T47D (cell line): Measurements from ENCODE around the gene AMBP.

Experiments
- DNase-seq, 2 experiments: peaks; one replicate each; pipeline versions ENCODE4 v3.0.0 to v3.0.0-alpha.2; 2011 to 2012; ENCODE audit warnings: low read depth in 1 of 2, low spot score in 1 of 2
- JUND ChIP-seq: IDR thresholded peaks from 2 replicates; pipeline ENCODE4 v1.6.1; 2012; ENCODE audit warnings: low read depth
- in situ Hi-C: cut with HindIII; loops from 2 replicates; pipeline ENCODE4 v1.10.0; 2016; ENCODE audit warnings: low sequenced_read_pairs, low pct_unique_long_range_greater_than_20kb

Gene AMBP

GRCh38 chr9:114030364-114030763, 47.7 kb downstream of the AMBP start:
- in situ Hi-C loops = no loop called here
- TF ChIP-seq JUND = no peak
- no peak for DNase-seq

GRCh38 chr9:114029311-114030170, 48.6 kb downstream of the AMBP start:
- no peak for TF ChIP-seq JUND
- DNase-seq = no peak
- in situ Hi-C loops = no loop called here

GRCh38 chr9:114028646-114029045, 49.5 kb downstream of the AMBP start:
- no peak for DNase-seq
- TF ChIP-seq JUND = no peak
- in situ Hi-C loops = no loop called here

GRCh38 chr9:114027863-114028465, 50.1 kb downstream of the AMBP start:
- in situ Hi-C loops = no loop called here
- DNase-seq = no peak
- no peak for TF ChIP-seq JUND

GRCh38 chr9:114027159-114027862, 50.8 kb downstream of the AMBP start:
- no peak for DNase-seq
- in situ Hi-C loops = no loop called here
- no peak for TF ChIP-seq JUND

- no peak for DNase-seq
- in situ Hi-C loops = no loop called here
Observed at GRCh38 chr9:114026335-114026734, 51.8 kb downstream of the AMBP start.

GRCh38 chr9:114025760-114026159, 52.3 kb downstream of the AMBP start:
- no peak for TF ChIP-seq JUND
- in situ Hi-C loops = no loop called here
- DNase-seq = no peak

More at GRCh38 chr9:114026335-114026734, 51.8 kb downstream of the AMBP start:
- no peak for TF ChIP-seq JUND

GRCh38 chr9:114025196-114025753, 52.8 kb downstream of the AMBP start:
- TF ChIP-seq JUND = no peak
- no peak for DNase-seq
- in situ Hi-C loops = no loop called here

GRCh38 chr9:114023961-114024360, 54.1 kb downstream of the AMBP start:
- no peak for DNase-seq
- in situ Hi-C loops = no loop called here
- TF ChIP-seq JUND = no peak

- no peak for DNase-seq
- TF ChIP-seq JUND = no peak
- in situ Hi-C loops = no loop called here
Observed at GRCh38 chr9:114021578-114021977, 56.5 kb downstream of the AMBP start.

- DNase-seq = no peak
- in situ Hi-C loops = no loop called here
- no peak for TF ChIP-seq JUND
Observed at GRCh38 chr9:114017741-114018715, 60.1 kb downstream of the AMBP start.
